ENCODE measurements around the gene SBF2. TPM values are rescaled to one million over a fixed set of nuclear protein-coding genes. Genes with fewer than 3 reads are reported as not detected.
"Not testable (repeated sequence)": the region's sequence is repeated elsewhere in the genome, so short reads cannot be mapped to it uniquely, and the experiment has no call there.

Gene SBF2
- total RNA-seq, 1 donor from 2014 or later: 12.0 TPM

- intact Hi-C loops (cut with micrococcal nuclease): no loop called here
- Mint-ChIP-seq H3K4me3 (no peak overlapping the region), H3K27ac (no peak overlapping the region), H3K9me3 (peaks cover 3% of the 10 kb centered on the region), H3K36me3 (ENCODE audit: low read depth) (peaks cover 2% of the 10 kb centered on the region), H3K4me1 (no peaks in the 10 kb centered on the region), H3K27me3 (no peaks in the 10 kb centered on the region)
- ATAC-seq (ENCODE audit: low read depth) (no peak), DNase-seq (no peak)
- no peak for TF ChIP-seq CTCF (IDR thresholded peaks at IDR 0.05)
- ChIA-PET CTCF (no interaction called here), POLR2A (interaction anchor here (0.6 kb wide), 1 partner anchor 20 kb away, joined by 3 read pairs; no protein-coding TSS in a partner anchor)
Observed at GRCh38 chr11:10265936-10266335, 28.1 kb downstream of the SBF2 start.

- DNase-seq; CTCF ChIA-PET; H3K27me3 Mint-ChIP-seq; H3K4me3 Mint-ChIP-seq; H3K4me1 Mint-ChIP-seq; H3K9me3 Mint-ChIP-seq; H3K27ac Mint-ChIP-seq; POLR2A ChIA-PET; H3K36me3 Mint-ChIP-seq (ENCODE audit: low read depth); ATAC-seq (ENCODE audit: low read depth); intact Hi-C loops (cut with micrococcal nuclease): not testable (repeated sequence)
Observed at GRCh38 chr11:10264716-10265115, 29.3 kb downstream of the SBF2 start.

- intact Hi-C loops (cut with micrococcal nuclease): no loop called here
- DNase-seq (no peak), ATAC-seq (ENCODE audit: low read depth) (no peak)
- H3K27me3 Mint-ChIP-seq: no peaks in the 10 kb centered on the region
- no peak overlapping the region for H3K4me3 Mint-ChIP-seq
- peaks cover 2% of the 10 kb centered on the region for H3K36me3 Mint-ChIP-seq (ENCODE audit: low read depth)
- H3K9me3 Mint-ChIP-seq: peaks cover 3% of the 10 kb centered on the region
- TF ChIP-seq CTCF (IDR thresholded peaks at IDR 0.05): no peak
- CTCF ChIA-PET: no interaction called here
- POLR2A ChIA-PET: no interaction called here
- peaks cover 3% of the 10 kb centered on the region for H3K4me1 Mint-ChIP-seq
- H3K27ac Mint-ChIP-seq: no peak overlapping the region
Observed at GRCh38 chr11:10263929-10264328, 30.1 kb downstream of the SBF2 start.

- ATAC-seq (ENCODE audit: low read depth): no peak
- H3K4me1 Mint-ChIP-seq: peaks cover 3% of the 10 kb centered on the region
- H3K27ac Mint-ChIP-seq: no peak overlapping the region
- ChIA-PET CTCF (no interaction called here), POLR2A (no interaction called here)
- no peak for DNase-seq
- intact Hi-C loops (cut with micrococcal nuclease): no loop called here
- peaks cover 3% of the 10 kb centered on the region for H3K9me3 Mint-ChIP-seq
- H3K27me3 Mint-ChIP-seq: no peaks in the 10 kb centered on the region
- no peak for TF ChIP-seq CTCF (IDR thresholded peaks at IDR 0.05)
- H3K4me3 Mint-ChIP-seq: no peak overlapping the region
- H3K36me3 Mint-ChIP-seq (ENCODE audit: low read depth): peaks cover 2% of the 10 kb centered on the region
Observed at GRCh38 chr11:10261821-10262220, 32.2 kb downstream of the SBF2 start.

GRCh38 chr11:10257478-10257877, 36.5 kb downstream of the SBF2 start:
- DNase-seq (no peak), ATAC-seq (ENCODE audit: low read depth) (no peak)
- POLR2A ChIA-PET: no interaction called here
- Mint-ChIP-seq H3K4me3 (no peak overlapping the region), H3K27ac (no peak overlapping the region), H3K27me3 (no peaks in the 10 kb centered on the region), H3K36me3 (ENCODE audit: low read depth) (no peaks in the 10 kb centered on the region), H3K9me3 (no peaks in the 10 kb centered on the region), H3K4me1 (peaks cover 13% of the 10 kb centered on the region)
- intact Hi-C loops (cut with micrococcal nuclease): no loop called here
- CTCF ChIA-PET: no interaction called here
- TF ChIP-seq CTCF (IDR thresholded peaks at IDR 0.05): no peak

- Mint-ChIP-seq H3K27me3 (no peaks in the 10 kb centered on the region), H3K36me3 (ENCODE audit: low read depth) (no peaks in the 10 kb centered on the region), H3K4me3 (no peak overlapping the region), H3K9me3 (no peaks in the 10 kb centered on the region), H3K4me1 (peaks cover 13% of the 10 kb centered on the region), H3K27ac (no peak overlapping the region)
- no peak for TF ChIP-seq CTCF (IDR thresholded peaks at IDR 0.05)
- ChIA-PET POLR2A (no interaction called here), CTCF (interaction anchor here (1.3 kb wide), 1 partner anchor 37 kb away, joined by 4 read pairs; no protein-coding TSS in a partner anchor)
- intact Hi-C loops (cut with micrococcal nuclease): no loop called here
- DNase-seq (no peak), ATAC-seq (ENCODE audit: low read depth) (no peak)
Observed at GRCh38 chr11:10255388-10256125, 38.5 kb downstream of the SBF2 start.

- H3K27me3 Mint-ChIP-seq; CTCF ChIA-PET; POLR2A ChIA-PET; H3K27ac Mint-ChIP-seq; H3K4me1 Mint-ChIP-seq; intact Hi-C loops (cut with micrococcal nuclease); DNase-seq; H3K36me3 Mint-ChIP-seq (ENCODE audit: low read depth); ATAC-seq (ENCODE audit: low read depth); H3K4me3 Mint-ChIP-seq; H3K9me3 Mint-ChIP-seq: not testable (repeated sequence)
Observed at GRCh38 chr11:10249448-10250131, 44.4 kb downstream of the SBF2 start.
